ENCODE data around the gene STON1.
"Not testable (repeated sequence)": the region's sequence is repeated elsewhere in the genome, so short reads cannot be mapped to it uniquely, and the experiment has no call there.

The STON1 gene

DNA sequence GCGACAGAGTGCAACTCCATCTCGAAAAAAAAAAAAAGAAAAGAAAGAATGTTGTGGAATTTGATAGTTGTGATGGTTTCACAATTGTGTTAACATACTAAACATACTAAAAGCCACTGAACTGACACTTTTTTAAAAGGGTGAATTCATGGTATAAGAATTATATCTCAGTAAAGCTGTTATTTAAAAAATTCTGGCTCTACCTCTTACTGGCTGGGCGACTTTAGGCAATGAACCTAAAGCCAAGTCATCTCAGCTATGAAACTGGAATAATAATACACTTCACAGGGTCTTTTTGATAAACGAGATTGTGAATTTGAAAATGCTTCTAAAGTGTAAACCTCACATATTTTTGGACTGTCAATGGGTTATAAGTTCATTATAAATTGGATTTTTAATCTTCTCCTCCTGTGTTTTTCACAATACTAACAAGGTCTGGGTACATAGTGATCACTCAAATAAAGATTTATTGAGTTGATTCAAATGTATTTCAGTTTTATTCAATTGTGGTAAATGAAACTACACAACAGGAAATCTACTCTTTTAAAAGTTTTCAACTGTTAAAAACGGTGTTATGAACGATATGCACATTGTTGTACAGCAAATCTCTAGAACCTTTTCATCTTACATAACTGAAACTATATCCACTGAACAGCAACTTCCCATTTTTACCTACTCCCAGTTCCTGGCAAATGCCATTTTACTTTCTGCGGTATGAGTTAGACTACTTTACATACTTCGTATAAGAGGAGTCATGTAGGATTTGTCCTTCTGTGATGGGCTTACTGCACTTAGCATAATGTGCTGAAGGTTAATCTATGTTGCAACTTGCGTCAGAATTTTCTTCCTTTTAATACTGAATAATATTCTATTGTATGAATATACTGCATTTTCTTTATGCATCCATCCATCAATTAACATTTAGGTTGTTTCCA is 44.7 kb downstream of the STON1 start:
- DNase-seq, result peak in 1 of 5 donors; percentile 24

GRCh38 chr2:48578313-48578712 is 48.4 kb downstream of the STON1 start:
- DNase-seq, result no peak

DNA sequence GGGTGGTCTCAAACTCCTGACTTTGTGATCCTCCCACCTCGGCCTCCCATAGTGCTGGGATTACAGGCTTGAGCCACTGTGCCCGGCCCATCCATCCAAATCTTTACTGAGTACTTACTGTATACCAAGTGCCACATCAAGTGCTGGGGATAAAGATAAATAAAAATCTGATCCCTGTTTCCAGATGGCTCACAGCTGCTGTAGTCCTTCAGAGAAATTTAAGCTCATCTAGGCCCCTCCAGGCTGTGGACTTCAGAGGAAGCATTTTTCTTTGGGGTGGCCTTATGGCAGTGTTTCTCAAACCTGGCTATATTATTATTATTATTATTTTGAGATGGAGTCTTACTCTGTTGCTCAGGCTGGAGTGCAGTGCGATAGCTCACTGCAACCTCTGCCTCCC is 54.0 kb downstream of the STON1 start:
- no peak for DNase-seq

- DNase-seq, result no peak
These were observed 54.6 kb downstream of the STON1 start for GRCh38 chr2:48584551-48584950.

GRCh38 chr2:48586433-48586832 is 56.5 kb downstream of the STON1 start:
- DNase-seq, result no peak

GRCh38 chr2:48587560-48587959 is 57.6 kb downstream of the STON1 start:
- DNase-seq, result no peak

- DNase-seq, result no peak
These were observed 58.0 kb downstream of the STON1 start for GRCh38 chr2:48587961-48588360.

GRCh38 chr2:48588745-48589144 is 58.8 kb downstream of the STON1 start:
- no peak for DNase-seq

- DNase-seq, result no peak
These were observed 59.3 kb downstream of the STON1 start for GRCh38 chr2:48589170-48589767.

- no peak for DNase-seq
These were observed 60.1 kb downstream of the STON1 start for GRCh38 chr2:48590017-48590416.

- no peak for DNase-seq
These were observed 62.1 kb downstream of the STON1 start for GRCh38 chr2:48592067-48592466.

DNA sequence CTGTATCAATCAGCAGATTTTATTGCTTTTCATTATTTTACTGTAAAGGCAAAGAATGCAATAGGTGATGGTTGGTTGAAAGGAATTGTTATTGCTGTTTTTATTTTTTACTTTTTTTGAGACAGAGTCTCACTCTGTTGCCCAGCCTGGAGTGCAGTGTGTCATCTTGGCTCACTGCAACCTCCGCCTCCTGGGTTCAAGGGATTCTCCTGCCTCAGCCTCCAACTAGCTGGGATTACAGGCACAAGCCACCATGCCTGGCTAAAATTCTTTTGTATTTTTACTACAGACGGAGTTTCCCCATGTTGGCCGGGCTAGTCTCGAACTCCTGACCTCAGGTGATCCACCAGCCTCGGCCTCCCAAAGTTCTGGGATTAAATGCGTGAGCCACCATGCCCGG is 66.8 kb downstream of the STON1 start:
- not testable (repeated sequence) for DNase-seq

GRCh38 chr2:48597492-48597891 is 67.5 kb downstream of the STON1 start:
- no peak for DNase-seq

DNA sequence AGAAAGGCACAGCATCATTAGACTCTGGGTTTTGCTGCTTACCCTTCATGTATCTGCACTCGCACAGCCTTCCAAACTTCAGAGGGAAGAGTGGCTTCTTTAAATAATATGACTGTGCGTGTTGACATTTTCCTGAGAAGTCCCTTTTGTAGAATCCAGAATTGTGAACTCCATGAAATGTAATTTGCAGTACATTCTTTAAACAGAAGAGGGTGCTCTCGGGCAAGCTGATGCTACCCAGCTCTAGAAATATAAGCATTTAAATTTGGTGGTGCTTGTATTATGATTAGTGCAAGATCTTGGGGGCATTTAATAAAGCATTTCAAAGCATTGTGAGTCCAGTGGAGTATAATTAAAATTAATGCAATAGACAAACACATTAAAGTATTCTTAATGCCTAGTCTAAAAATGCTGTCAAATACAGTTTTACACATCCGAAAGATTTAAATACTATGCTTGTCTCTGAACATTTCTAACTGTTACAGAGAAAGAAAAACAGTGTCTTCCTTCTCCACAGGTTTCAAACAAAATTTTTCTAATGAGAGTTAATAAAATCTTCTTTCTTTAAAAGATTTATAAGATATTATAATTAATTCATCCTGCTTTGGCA is 70.4 kb downstream of the STON1 start:
- DNase-seq, result peak in 1 of 5 donors; percentile 23

GRCh38 chr2:48600917-48601316 is 71.0 kb downstream of the STON1 start:
- DNase-seq, result no peak

GRCh38 chr2:48601349-48601748 is 71.4 kb downstream of the STON1 start:
- DNase-seq, result no peak

DNA sequence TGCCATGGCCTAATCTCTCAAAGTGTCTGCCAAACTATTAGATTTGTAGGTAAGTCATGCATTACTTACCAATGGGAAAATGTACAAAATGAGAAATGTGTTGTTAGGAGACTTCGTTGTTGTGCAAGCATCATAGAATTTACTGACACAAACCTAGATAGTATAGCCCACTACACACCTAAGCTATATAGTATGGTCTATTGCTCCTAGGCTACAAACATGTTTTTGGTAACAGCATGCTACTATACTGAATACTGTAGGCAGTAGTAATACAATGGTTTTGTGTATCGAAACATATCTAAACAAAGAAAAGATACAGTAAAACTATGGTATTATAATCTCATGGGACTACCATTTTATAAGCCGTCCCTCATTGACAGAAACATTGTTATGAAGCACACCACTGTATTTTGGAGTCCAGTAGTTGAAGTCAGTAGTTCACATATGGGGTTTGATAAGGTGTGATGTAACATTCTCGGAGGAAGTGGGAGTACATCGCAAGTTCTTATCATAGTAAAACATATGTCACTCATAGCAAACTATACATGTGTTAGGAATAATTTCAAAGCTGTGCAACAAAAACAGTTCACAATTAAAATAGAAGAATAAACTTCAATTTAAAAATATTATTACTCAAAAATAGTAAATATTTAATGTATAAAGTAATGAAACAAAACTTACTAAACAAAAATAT is 75.7 kb downstream of the STON1 start:
- DNase-seq, result no peak

DNA sequence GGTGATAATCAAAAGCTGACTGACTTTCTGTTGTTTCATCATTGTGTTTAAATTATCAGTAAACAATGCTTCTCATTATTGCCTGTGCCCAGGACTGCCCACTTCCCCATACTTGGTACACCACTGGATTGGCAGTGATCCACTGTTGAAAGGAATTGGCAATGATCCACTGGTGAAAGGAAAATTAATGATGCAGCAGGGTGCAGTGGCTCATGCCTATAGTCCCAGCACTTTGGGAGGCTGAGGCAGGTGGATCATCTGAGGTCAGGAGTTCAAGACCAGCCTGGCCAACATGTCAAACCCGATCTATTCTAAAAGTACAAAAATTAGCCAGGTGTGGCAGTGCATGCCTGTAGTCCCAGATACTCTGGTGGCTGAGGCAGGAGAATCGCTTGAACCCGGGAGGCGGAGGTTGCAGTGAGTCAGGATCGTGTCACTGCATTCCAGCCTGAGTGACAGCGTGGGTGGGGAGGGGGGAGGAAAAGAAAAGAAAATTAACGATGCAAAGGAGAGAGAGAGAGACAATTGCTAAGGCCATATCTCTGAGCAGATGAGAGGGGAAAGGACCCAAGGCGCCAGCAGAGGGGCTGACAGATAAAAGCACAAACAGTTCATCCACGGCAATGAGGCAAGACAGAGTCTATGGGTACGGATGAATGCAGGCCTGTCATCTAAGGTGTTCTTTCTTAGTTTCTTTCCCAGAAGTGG is 77.5 kb downstream of the STON1 start:
- DNase-seq, result no peak

DNA sequence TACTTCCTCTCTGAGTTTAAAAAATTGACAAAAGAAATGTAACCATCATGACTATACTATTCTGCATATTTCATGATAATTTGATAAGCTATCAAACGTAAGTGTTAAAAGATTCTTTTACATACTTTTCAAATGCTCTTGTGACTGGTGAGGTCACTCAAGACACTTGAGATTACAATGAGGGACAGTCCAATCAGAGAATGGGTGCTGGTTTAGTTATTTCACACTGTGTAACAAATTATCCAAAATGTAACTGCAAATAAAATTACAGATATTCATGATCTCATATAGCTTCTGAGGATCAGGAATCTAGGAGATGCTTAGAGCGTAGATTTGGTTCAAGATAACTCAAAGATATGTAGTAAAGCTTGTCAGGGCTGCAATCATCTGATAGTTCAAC is 83.3 kb downstream of the STON1 start:
- DNase-seq, result no peak

DNA sequence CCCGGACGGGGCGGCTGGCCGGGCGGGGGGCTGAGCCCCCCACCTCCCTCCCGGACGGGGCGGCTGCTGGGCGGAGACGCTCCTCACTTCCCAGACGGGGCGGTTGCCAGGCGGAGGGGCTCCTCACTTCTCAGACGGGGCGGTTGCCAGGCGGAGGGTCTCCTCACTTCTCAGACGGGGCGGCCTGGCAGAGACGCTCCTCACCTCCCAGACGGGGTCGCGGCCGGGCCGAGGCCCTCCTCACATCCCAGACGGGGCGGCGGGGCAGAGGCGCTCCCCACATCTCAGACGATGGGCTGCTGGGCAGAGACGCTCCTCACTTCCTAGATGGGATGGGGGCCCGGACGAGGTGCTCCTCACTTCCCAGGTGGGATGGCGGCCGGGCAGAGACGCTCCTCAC is 84.6 kb downstream of the STON1 start:
- not testable (repeated sequence) for DNase-seq

DNA sequence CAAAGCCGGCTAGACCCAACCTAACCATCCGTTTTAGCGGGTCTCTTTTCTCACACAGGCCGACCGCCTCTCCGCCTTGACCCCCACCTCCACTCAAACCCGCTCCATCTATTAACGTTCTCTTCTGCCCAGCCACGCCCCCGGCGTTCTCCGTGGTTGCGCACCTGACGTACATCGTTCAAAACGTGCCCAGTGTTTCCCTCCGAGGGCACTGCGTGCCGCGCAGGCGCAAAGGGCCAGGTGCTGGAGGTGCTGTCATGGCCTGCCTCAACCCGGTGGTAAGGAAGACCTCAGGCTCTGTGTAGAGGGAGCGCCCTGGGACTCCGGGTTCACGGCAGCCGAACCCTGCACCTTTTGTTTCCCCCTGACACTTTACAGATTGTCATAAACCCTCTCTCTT is 87.7 kb downstream of the STON1 start, which contains the start of gene GTF2A1L:
GTF2A1L (plus strand) TSS at position 239 of the 400 bp plus-strand sequence; CDS start at position 258, 19 bp downstream.
- DNase-seq, result no peak

DNA sequence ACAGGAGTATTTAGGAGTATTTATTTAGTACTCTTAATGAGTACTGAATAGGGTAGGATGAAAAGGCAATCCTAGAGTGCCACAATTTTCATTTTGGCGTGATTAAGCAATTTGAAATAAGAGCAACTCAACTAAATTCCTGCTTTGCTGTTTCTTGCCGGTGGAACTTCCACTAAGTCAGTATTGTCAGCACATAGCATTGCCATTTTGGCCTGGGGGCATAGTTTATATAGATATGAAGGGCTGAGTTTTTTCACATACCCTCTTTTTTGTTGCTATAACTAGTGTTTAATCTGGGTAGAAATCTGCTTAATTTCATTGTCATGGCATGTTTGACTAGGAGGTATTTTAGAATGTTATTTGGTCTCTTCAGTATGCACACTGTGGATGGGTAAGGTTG is 89.6 kb downstream of the STON1 start:
- no peak for DNase-seq
